ENCODE measurements around the gene PTPRN. TPM values are rescaled to one million over a fixed set of nuclear protein-coding genes. Genes with fewer than 3 reads are reported as not detected.

Gene PTPRN
- total RNA-seq, 1 donor from 2014 or later: 1.3 TPM

- FAIRE-seq: no peak
- no peak for TF ChIP-seq CTCF (IDR thresholded peaks at IDR 0.05; ENCODE audit: insufficient read depth, low read length, severe bottlenecking)
- H3K36me3 ChIP-seq (ENCODE audit: control insufficient read depth, insufficient read depth, low read length): no peaks in the 10 kb centered on the region
These were observed 16.6 kb downstream of the PTPRN start for GRCh38 chr2:219292616-219293015.

GRCh38 chr2:219291910-219292490, 17.2 kb downstream of the PTPRN start:
- DNase-seq (ENCODE audit: low read depth) (no peak), FAIRE-seq (no peak)
- no peaks in the 10 kb centered on the region for H3K27me3 ChIP-seq (ENCODE audit: control insufficient read depth, insufficient read depth, low read length)
- H3K36me3 ChIP-seq (ENCODE audit: control insufficient read depth, insufficient read depth, low read length): no peaks in the 10 kb centered on the region
- no peak for TF ChIP-seq CTCF (IDR thresholded peaks at IDR 0.05; ENCODE audit: insufficient read depth, low read length, severe bottlenecking)
- no peak overlapping the region for H3K4me3 ChIP-seq (ENCODE audit: low read depth, low read length)

More at GRCh38 chr2:219292616-219293015, 16.6 kb downstream of the PTPRN start:
- no peak for DNase-seq (ENCODE audit: low read depth)
- no peak overlapping the region for H3K4me3 ChIP-seq (ENCODE audit: low read depth, low read length)
- no peaks in the 10 kb centered on the region for H3K27me3 ChIP-seq (ENCODE audit: control insufficient read depth, insufficient read depth, low read length)

- H3K27me3 ChIP-seq (ENCODE audit: control insufficient read depth, insufficient read depth, low read length): no peaks in the 10 kb centered on the region
- no peak for DNase-seq (ENCODE audit: low read depth)
- H3K4me3 ChIP-seq (ENCODE audit: low read depth, low read length): no peak overlapping the region
- no peaks in the 10 kb centered on the region for H3K36me3 ChIP-seq (ENCODE audit: control insufficient read depth, insufficient read depth, low read length)
- TF ChIP-seq CTCF (IDR thresholded peaks at IDR 0.05; ENCODE audit: insufficient read depth, low read length, severe bottlenecking): no peak
- no peak for FAIRE-seq
These were observed 17.8 kb downstream of the PTPRN start for GRCh38 chr2:219291394-219291793.

GRCh38 chr2:219290381-219291171, 18.6 kb downstream of the PTPRN start:
- DNase-seq (ENCODE audit: low read depth) (no peak), FAIRE-seq (no peak)
- peaks cover 2% of the 10 kb centered on the region for H3K36me3 ChIP-seq (ENCODE audit: control insufficient read depth, insufficient read depth, low read length)
- no peak overlapping the region for H3K4me3 ChIP-seq (ENCODE audit: low read depth, low read length)
- TF ChIP-seq CTCF (IDR thresholded peaks at IDR 0.05; ENCODE audit: insufficient read depth, low read length, severe bottlenecking): no peak
- H3K27me3 ChIP-seq (ENCODE audit: control insufficient read depth, insufficient read depth, low read length): no peaks in the 10 kb centered on the region

- Histone ChIP-seq H3K4me3 (ENCODE audit: low read depth, low read length) (no peak overlapping the region), H3K36me3 (ENCODE audit: control insufficient read depth, insufficient read depth, low read length) (peaks cover 9% of the 10 kb centered on the region), H3K27me3 (ENCODE audit: control insufficient read depth, insufficient read depth, low read length) (no peaks in the 10 kb centered on the region)
- FAIRE-seq (no peak), DNase-seq (ENCODE audit: low read depth) (peak; percentile 78)
- no peak for TF ChIP-seq CTCF (IDR thresholded peaks at IDR 0.05; ENCODE audit: insufficient read depth, low read length, severe bottlenecking)
These were observed 19.5 kb downstream of the PTPRN start for GRCh38 chr2:219289537-219290361.

Data from bronchial epithelial cell (primary cell).